HepG2 (cell line): Measurements from ENCODE around the gene IL17D. TPM values are rescaled to one million over a fixed set of nuclear protein-coding genes. Genes with fewer than 3 reads are reported as not detected.

ENCODE experiments used
- FOXA3 ChIP-seq: IDR thresholded peaks from 2 replicates; pipeline ENCODE4 v1.6.1; 2016; ENCODE audit warnings: missing genetic modification reagents, missing compliant biosample characterization
- GZF1 ChIP-seq: sonication (generic); formaldehyde crosslinking; IDR thresholded peaks from 2 replicates; pipeline ENCODE4 v1.5.1; 2020; ENCODE audit warnings: mild to moderate bottlenecking, missing genetic modification reagents
- SMARCC2 ChIP-seq: fragments of 450-650 bp; IDR thresholded peaks from 2 replicates; pipeline ENCODE4 v1.6.1; 2017; ENCODE audit warnings: antibody characterized with exemption, mild to moderate bottlenecking
- STAG1 ChIP-seq: sonication (generic); formaldehyde crosslinking; IDR thresholded peaks from 2 replicates; pipeline ENCODE4 v1.4.0; 2020; ENCODE audit warnings: missing genetic modification reagents
- ZBTB1 ChIP-seq: sonication (generic); formaldehyde crosslinking; IDR thresholded peaks from 2 replicates; pipeline ENCODE4 v1.4.0; 2020; ENCODE audit warnings: missing genetic modification reagents, borderline replicate concordance
- ZFP91 ChIP-seq: sonication (generic); formaldehyde crosslinking; IDR thresholded peaks from 2 replicates; pipeline ENCODE4 v1.9.0; 2022; ENCODE audit warnings: missing genetic modification reagents, mild to moderate bottlenecking, borderline replicate concordance
- ZIK1 ChIP-seq: sonication (generic); formaldehyde crosslinking; IDR thresholded peaks from 2 replicates; pipeline ENCODE4 v1.5.0; 2020; ENCODE audit warnings: mild to moderate bottlenecking, low read depth, missing genetic modification reagents, borderline replicate concordance
- ZKSCAN1 ChIP-seq: fragments of 150-350 bp; IDR thresholded peaks from 2 replicates; pipeline ENCODE4 v1.6.1; 2014; ENCODE audit warnings: low read length
- ZMYM4 ChIP-seq: sonication (generic); formaldehyde crosslinking; IDR thresholded peaks from 2 replicates; pipeline ENCODE4 v1.8.1; 2023; ENCODE audit warnings: mild to moderate bottlenecking, missing genetic modification reagents
- ZNF563 ChIP-seq: sonication (generic); formaldehyde crosslinking; IDR thresholded peaks from 2 replicates; pipeline ENCODE4 v1.8.0; 2022; ENCODE audit warnings: mild to moderate bottlenecking, moderate library complexity, missing genetic modification reagents
- ZNF724P ChIP-seq: sonication (generic); formaldehyde crosslinking; IDR thresholded peaks from 2 replicates; pipeline ENCODE4 v1.8.0; 2022; ENCODE audit warnings: missing genetic modification reagents, borderline replicate concordance
- ZNF83 ChIP-seq: sonication (generic); formaldehyde crosslinking; IDR thresholded peaks from 2 replicates; pipeline ENCODE4 v1.4.0; 2020; ENCODE audit warnings: missing genetic modification reagents, mild to moderate bottlenecking, borderline replicate concordance
- polyA plus RNA-seq, 8 experiments: library from polyadenylated mRNA; depleted of rRNA in 3 of 8; stranded (reverse) in 7 of 8; unstranded in 1 of 8; fragments of >200 nt; fragmentation: Illumina TruSeq in 4 of 8; extraction: Trizol in 4 of 8; gene quantifications; 2 replicates each; pipeline versions ENCODE4 v1.2.1 to v1.2.3, GENCODE V29; 2011 to 2016; ENCODE audit warnings: low read depth in 4 of 8, missing spikeins in 1 of 8, mixed read lengths in 1 of 8; ENCODE audit not compliant: insufficient read depth in 1 of 8
- total RNA-seq, 5 experiments: library from RNA; depleted of rRNA; stranded (reverse); fragments of >200 nt; fragmentation: Illumina TruSeq; extraction: Trizol; gene quantifications; 2 replicates each; pipeline ENCODE4 v1.2.3, GENCODE V29; 2016; ENCODE audit warnings: low read depth in 1 of 5
- TF ChIP-seq, protein P1 (sequence below): sonication (generic); formaldehyde crosslinking; IDR thresholded peaks from 2 replicates; pipeline ENCODE4 v1.5.0; 2020; ENCODE audit warnings: mild to moderate bottlenecking, missing genetic modification reagents, borderline replicate concordance
- TF ChIP-seq, protein P2 (sequence below): sonication (generic); formaldehyde crosslinking; IDR thresholded peaks from 2 replicates; pipeline ENCODE4 v1.4.0; 2020; ENCODE audit warnings: missing genetic modification reagents
- TF ChIP-seq, protein P3 (sequence below): sonication (generic); formaldehyde crosslinking; IDR thresholded peaks from 2 replicates; pipeline ENCODE4 v1.8.0; 2022; ENCODE audit warnings: mild to moderate bottlenecking, missing genetic modification reagents, borderline replicate concordance

IL17D gene
- total and polyA plus RNA-seq, 2 of the 13 experiments (the other 11 are each of a cell fraction or from before 2014, with no cell fraction given): 1.1 to 2.2 TPM

GRCh38 chr13:20711301-20712044 is 8.0 kb downstream of the IL17D start (continued):
- TF ChIP-seq, protein P1, sequence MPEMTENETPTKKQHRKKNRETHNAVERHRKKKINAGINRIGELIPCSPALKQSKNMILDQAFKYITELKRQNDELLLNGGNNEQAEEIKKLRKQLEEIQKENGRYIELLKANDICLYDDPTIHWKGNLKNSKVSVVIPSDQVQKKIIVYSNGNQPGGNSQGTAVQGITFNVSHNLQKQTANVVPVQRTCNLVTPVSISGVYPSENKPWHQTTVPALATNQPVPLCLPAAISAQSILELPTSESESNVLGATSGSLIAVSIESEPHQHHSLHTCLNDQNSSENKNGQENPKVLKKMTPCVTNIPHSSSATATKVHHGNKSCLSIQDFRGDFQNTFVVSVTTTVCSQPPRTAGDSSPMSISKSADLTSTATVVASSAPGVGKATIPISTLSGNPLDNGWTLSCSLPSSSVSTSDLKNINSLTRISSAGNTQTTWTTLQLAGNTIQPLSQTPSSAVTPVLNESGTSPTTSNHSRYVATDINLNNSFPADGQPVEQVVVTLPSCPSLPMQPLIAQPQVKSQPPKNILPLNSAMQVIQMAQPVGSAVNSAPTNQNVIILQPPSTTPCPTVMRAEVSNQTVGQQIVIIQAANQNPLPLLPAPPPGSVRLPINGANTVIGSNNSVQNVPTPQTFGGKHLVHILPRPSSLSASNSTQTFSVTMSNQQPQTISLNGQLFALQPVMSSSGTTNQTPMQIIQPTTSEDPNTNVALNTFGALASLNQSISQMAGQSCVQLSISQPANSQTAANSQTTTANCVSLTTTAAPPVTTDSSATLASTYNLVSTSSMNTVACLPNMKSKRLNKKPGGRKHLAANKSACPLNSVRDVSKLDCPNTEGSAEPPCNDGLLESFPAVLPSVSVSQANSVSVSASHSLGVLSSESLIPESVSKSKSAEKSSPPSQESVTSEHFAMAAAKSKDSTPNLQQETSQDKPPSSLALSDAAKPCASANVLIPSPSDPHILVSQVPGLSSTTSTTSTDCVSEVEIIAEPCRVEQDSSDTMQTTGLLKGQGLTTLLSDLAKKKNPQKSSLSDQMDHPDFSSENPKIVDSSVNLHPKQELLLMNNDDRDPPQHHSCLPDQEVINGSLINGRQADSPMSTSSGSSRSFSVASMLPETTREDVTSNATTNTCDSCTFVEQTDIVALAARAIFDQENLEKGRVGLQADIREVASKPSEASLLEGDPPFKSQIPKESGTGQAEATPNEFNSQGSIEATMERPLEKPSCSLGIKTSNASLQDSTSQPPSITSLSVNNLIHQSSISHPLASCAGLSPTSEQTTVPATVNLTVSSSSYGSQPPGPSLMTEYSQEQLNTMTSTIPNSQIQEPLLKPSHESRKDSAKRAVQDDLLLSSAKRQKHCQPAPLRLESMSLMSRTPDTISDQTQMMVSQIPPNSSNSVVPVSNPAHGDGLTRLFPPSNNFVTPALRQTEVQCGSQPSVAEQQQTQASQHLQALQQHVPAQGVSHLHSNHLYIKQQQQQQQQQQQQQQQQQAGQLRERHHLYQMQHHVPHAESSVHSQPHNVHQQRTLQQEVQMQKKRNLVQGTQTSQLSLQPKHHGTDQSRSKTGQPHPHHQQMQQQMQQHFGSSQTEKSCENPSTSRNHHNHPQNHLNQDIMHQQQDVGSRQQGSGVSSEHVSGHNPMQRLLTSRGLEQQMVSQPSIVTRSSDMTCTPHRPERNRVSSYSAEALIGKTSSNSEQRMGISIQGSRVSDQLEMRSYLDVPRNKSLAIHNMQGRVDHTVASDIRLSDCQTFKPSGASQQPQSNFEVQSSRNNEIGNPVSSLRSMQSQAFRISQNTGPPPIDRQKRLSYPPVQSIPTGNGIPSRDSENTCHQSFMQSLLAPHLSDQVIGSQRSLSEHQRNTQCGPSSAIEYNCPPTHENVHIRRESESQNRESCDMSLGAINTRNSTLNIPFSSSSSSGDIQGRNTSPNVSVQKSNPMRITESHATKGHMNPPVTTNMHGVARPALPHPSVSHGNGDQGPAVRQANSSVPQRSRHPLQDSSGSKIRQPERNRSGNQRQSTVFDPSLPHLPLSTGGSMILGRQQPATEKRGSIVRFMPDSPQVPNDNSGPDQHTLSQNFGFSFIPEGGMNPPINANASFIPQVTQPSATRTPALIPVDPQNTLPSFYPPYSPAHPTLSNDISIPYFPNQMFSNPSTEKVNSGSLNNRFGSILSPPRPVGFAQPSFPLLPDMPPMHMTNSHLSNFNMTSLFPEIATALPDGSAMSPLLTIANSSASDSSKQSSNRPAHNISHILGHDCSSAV: no peak
- TF ChIP-seq ZIK1 (no peak), ZFP91 (CRISPR knock-in tag) (no peak), SMARCC2 (no peak), GZF1 (no peak), ZNF724P (CRISPR knock-in tag) (no peak), ZKSCAN1 (no peak), ZNF563 (CRISPR knock-in tag) (no peak), ZMYM4 (CRISPR knock-in tag) (no peak), ZBTB1 (CRISPR knock-in tag) (no peak), ZNF83 (no peak), STAG1 (CRISPR knock-in tag) (peak; percentile 31), FOXA3 (CRISPR knock-in tag) (no peak)
- TF ChIP-seq, protein P2, sequence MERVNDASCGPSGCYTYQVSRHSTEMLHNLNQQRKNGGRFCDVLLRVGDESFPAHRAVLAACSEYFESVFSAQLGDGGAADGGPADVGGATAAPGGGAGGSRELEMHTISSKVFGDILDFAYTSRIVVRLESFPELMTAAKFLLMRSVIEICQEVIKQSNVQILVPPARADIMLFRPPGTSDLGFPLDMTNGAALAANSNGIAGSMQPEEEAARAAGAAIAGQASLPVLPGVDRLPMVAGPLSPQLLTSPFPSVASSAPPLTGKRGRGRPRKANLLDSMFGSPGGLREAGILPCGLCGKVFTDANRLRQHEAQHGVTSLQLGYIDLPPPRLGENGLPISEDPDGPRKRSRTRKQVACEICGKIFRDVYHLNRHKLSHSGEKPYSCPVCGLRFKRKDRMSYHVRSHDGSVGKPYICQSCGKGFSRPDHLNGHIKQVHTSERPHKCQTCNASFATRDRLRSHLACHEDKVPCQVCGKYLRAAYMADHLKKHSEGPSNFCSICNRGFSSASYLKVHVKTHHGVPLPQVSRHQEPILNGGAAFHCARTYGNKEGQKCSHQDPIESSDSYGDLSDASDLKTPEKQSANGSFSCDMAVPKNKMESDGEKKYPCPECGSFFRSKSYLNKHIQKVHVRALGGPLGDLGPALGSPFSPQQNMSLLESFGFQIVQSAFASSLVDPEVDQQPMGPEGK: no peak
- TF ChIP-seq, protein P3, sequence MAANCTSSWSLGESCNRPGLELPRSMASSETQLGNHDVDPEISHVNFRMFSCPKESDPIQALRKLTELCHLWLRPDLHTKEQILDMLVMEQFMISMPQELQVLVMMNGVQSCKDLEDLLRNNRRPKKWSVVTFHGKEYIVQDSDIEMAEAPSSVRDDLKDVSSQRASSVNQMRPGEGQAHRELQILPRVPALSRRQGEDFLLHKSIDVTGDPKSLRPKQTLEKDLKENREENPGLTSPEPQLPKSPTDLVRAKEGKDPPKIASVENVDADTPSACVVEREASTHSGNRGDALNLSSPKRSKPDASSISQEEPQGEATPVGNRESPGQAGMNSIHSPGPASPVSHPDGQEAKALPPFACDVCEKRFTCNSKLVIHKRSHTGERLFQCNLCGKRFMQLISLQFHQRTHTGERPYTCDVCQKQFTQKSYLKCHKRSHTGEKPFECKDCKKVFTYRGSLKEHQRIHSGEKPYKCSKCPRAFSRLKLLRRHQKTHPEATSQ (CRISPR knock-in tag): no peak
